Measurements from ENCODE around the gene ATXN3L. TPM values are rescaled to one million over a fixed set of nuclear protein-coding genes. Genes with fewer than 3 reads are reported as not detected.

Gene ATXN3L
- not detected in 2 replicates for total RNA-seq (2014; rRNA removed; shearing (Covaris generic))
- total RNA-seq (2022): not detected in 2 replicates
- Bru-seq, nascent RNA: not detected
- not detected for BruChase-seq, experiment 1, labeled RNA remaining after a 6-hour chase
- not detected for BruChase-seq, experiment 2, labeled RNA remaining after a 2-hour chase
- long read RNA-seq: 0 reads

GRCh38 chrX:13319953-13320352 lies at the start of gene ATXN3L:
ATXN3L (minus strand) TSS chrX:13320053; CDS start chrX:13319934, 119 bp downstream.
- no peak within 1 kb of the TSS for H3K27ac ChIP-seq (ENCODE audit: low read depth, low read length, poor library complexity, severe bottlenecking)
- H2AFZ ChIP-seq (ENCODE audit: low read length): no peak within 1 kb of the TSS
- ChIA-PET CTCF (ENCODE audit: unreplicated experiment) (no interaction called here), POLR2A (no interaction called here)
- no peaks in the 10 kb centered on the region for H3K36me3 ChIP-seq (ENCODE audit: insufficient read depth, low read length)
- intact Hi-C loops (cut with micrococcal nuclease; ENCODE audit: unreplicated experiment): no loop called here
- H3K4me1 ChIP-seq (ENCODE audit: insufficient read depth, low read length, poor library complexity, severe bottlenecking): no peaks in the 10 kb centered on the region
- H3K4me2 ChIP-seq (ENCODE audit: low read length): no peak within 1 kb of the TSS
- H3K4me3 ChIP-seq (ENCODE audit: low read depth, low read length, poor library complexity, severe bottlenecking): no peak within 1 kb of the TSS
- TF ChIP-seq EZH2phosphoT487 (IDR thresholded peaks at IDR 0.05; ENCODE audit: borderline replicate concordance, low read depth, low read length): no peak
- TF ChIP-seq CTCF (conservative IDR thresholded peaks at IDR 0.05; ENCODE audit: low read length): no peak
- no peak for DNase-seq (ENCODE audit: low spot score)
- no peaks in the 10 kb centered on the region for H3K9me2 ChIP-seq (ENCODE audit: insufficient read depth, low read length)
- H3K79me2 ChIP-seq (ENCODE audit: insufficient read depth, low read depth, low read length): no peaks in the 10 kb centered on the region
- no peaks in the 10 kb centered on the region for H3K9me3 ChIP-seq (ENCODE audit: low read length)
- H4K20me1 ChIP-seq (ENCODE audit: insufficient read depth, low read length): no peaks in the 10 kb centered on the region
- no TSS peak for BruUV-seq (replicated peaks)

- Histone ChIP-seq H3K4me2 (ENCODE audit: low read length) (no peak overlapping the region), H3K79me2 (ENCODE audit: insufficient read depth, low read depth, low read length) (no peaks in the 10 kb centered on the region), H3K36me3 (ENCODE audit: insufficient read depth, low read length) (no peaks in the 10 kb centered on the region), H2AFZ (ENCODE audit: low read length) (no peak overlapping the region), H3K9me2 (ENCODE audit: insufficient read depth, low read length) (no peaks in the 10 kb centered on the region), H3K4me1 (ENCODE audit: insufficient read depth, low read length, poor library complexity, severe bottlenecking) (no peaks in the 10 kb centered on the region), H3K27ac (ENCODE audit: low read depth, low read length, poor library complexity, severe bottlenecking) (no peak overlapping the region), H4K20me1 (ENCODE audit: insufficient read depth, low read length) (no peaks in the 10 kb centered on the region), H3K9me3 (ENCODE audit: low read length) (no peaks in the 10 kb centered on the region), H3K4me3 (ENCODE audit: low read depth, low read length, poor library complexity, severe bottlenecking) (no peak overlapping the region)
- no TSS peak for BruUV-seq (replicated peaks)
- CTCF ChIA-PET (ENCODE audit: unreplicated experiment): no interaction called here
- POLR2A ChIA-PET: no interaction called here
- no peak for DNase-seq (ENCODE audit: low spot score)
- TF ChIP-seq EZH2phosphoT487 (IDR thresholded peaks at IDR 0.05; ENCODE audit: borderline replicate concordance, low read depth, low read length): no peak
- TF ChIP-seq CTCF (conservative IDR thresholded peaks at IDR 0.05; ENCODE audit: low read length): no peak
- intact Hi-C loops (cut with micrococcal nuclease; ENCODE audit: unreplicated experiment): loop anchor here (10.0 kb wide), 1 partner anchor 425 kb away; no protein-coding TSS in a partner anchor
Measured at GRCh38 chrX:13369256-13370030, 49.6 kb upstream of the ATXN3L start.

- POLR2A ChIA-PET: interaction anchor here (0.7 kb wide), 1 partner anchor 578 kb away, joined by 3 read pairs; no protein-coding TSS in a partner anchor
- no peak for DNase-seq (ENCODE audit: low spot score)
- Histone ChIP-seq H3K79me2 (ENCODE audit: insufficient read depth, low read depth, low read length) (no peaks in the 10 kb centered on the region), H3K4me2 (ENCODE audit: low read length) (no peak overlapping the region), H3K9me3 (ENCODE audit: low read length) (no peaks in the 10 kb centered on the region), H3K27ac (ENCODE audit: low read depth, low read length, poor library complexity, severe bottlenecking) (no peak overlapping the region), H2AFZ (ENCODE audit: low read length) (no peak overlapping the region), H3K4me3 (ENCODE audit: low read depth, low read length, poor library complexity, severe bottlenecking) (no peak overlapping the region), H3K36me3 (ENCODE audit: insufficient read depth, low read length) (no peaks in the 10 kb centered on the region), H3K9me2 (ENCODE audit: insufficient read depth, low read length) (no peaks in the 10 kb centered on the region), H3K4me1 (ENCODE audit: insufficient read depth, low read length, poor library complexity, severe bottlenecking) (no peaks in the 10 kb centered on the region), H4K20me1 (ENCODE audit: insufficient read depth, low read length) (no peaks in the 10 kb centered on the region)
- no peak for TF ChIP-seq CTCF (conservative IDR thresholded peaks at IDR 0.05; ENCODE audit: low read length)
- no peak for TF ChIP-seq EZH2phosphoT487 (IDR thresholded peaks at IDR 0.05; ENCODE audit: borderline replicate concordance, low read depth, low read length)
- CTCF ChIA-PET (ENCODE audit: unreplicated experiment): no interaction called here
- BruUV-seq (replicated peaks): no TSS peak
- intact Hi-C loops (cut with micrococcal nuclease; ENCODE audit: unreplicated experiment): loop anchor here (10.0 kb wide), 1 partner anchor 423 kb away; no protein-coding TSS in a partner anchor
Measured at GRCh38 chrX:13367950-13368349, 48.1 kb upstream of the ATXN3L start.
